SK-N-SH treated with all-trans-retinoic acid at 6 μM for 48 hours (cell line): ENCODE results near the gene PPM1H.

Experiments used
- ATAC-seq: fragments of 200-7000 bp; cut with Tn5 transposase; 3 replicates; pipeline ENCODE4 v1.9.1; 2020; ENCODE audit warnings: mild to moderate bottlenecking, moderate library complexity
- ARNTL ChIP-seq: fragments of 450-650 bp; formaldehyde crosslinking; IDR thresholded peaks from 2 replicates; pipeline ENCODE4 v1.5.0; 2020; ENCODE audit warnings: low read depth, mild to moderate bottlenecking, moderate library complexity, borderline replicate concordance
- BACH2 ChIP-seq: fragments of 250-450 bp; sonication (Bioruptor Pico); IDR thresholded peaks from 2 replicates; pipeline ENCODE4 v1.9.0; 2021; ENCODE audit warnings: mild to moderate bottlenecking, borderline replicate concordance
- CREB5 ChIP-seq: fragments of 250-450 bp; sonication (Bioruptor Pico); IDR thresholded peaks from 2 replicates; pipeline ENCODE4 v1.5.1; 2020; ENCODE audit warnings: low read depth, mild to moderate bottlenecking, moderate library complexity
- CSDC2 ChIP-seq: fragments of 250-450 bp; sonication (Bioruptor Pico); IDR thresholded peaks from 2 replicates; pipeline ENCODE4 v1.5.0; 2020; ENCODE audit warnings: mild to moderate bottlenecking, moderate library complexity
- CSRNP3 ChIP-seq: fragments of 250-450 bp; sonication (Bioruptor Pico); IDR thresholded peaks from 2 replicates; pipeline ENCODE4 v1.5.1; 2021; ENCODE audit warnings: mild to moderate bottlenecking, moderate library complexity
- ESRRG ChIP-seq: fragments of 250-450 bp; sonication (Bioruptor Pico); IDR thresholded peaks from 2 replicates; pipeline ENCODE4 v1.6.1; 2021; ENCODE audit warnings: mild to moderate bottlenecking
- GLIS3 ChIP-seq: fragments of 250-450 bp; sonication (Bioruptor Pico); IDR thresholded peaks from 2 replicates; pipeline ENCODE4 v1.5.0; 2020; ENCODE audit warnings: mild to moderate bottlenecking, moderate library complexity
- ISL1 ChIP-seq: fragments of 250-450 bp; sonication (Bioruptor Pico); IDR thresholded peaks from 2 replicates; pipeline ENCODE4 v2.1.2; 2022; ENCODE audit warnings: mild to moderate bottlenecking, moderate library complexity
- OSR1 ChIP-seq: fragments of 250-450 bp; sonication (Bioruptor Pico); IDR thresholded peaks from 2 replicates; pipeline ENCODE4 v1.8.0; 2022; ENCODE audit warnings: moderate library complexity, mild to moderate bottlenecking, inconsistent platforms
- PATZ1 ChIP-seq: fragments of 250-450 bp; sonication (Bioruptor Pico); IDR thresholded peaks from 2 replicates; pipeline ENCODE4 v1.8.0; 2020; ENCODE audit warnings: mild to moderate bottlenecking, moderate library complexity, borderline replicate concordance
- POU6F1 ChIP-seq: fragments of 250-450 bp; sonication (Bioruptor Pico); IDR thresholded peaks from 2 replicates; pipeline ENCODE4 v1.8.0; 2021; ENCODE audit warnings: low read depth, mild to moderate bottlenecking, moderate library complexity, borderline replicate concordance
- PPARA ChIP-seq: fragments of 250-450 bp; sonication (Bioruptor Pico); IDR thresholded peaks from 2 replicates; pipeline ENCODE4 v1.5.0; 2020; ENCODE audit warnings: mild to moderate bottlenecking, borderline replicate concordance
- RARB ChIP-seq: fragments of 250-450 bp; sonication (Bioruptor Pico); IDR thresholded peaks from 2 replicates; pipeline ENCODE4 v1.8.0; 2021; ENCODE audit warnings: mild to moderate bottlenecking, moderate library complexity
- SNAI2 ChIP-seq: fragments of 250-450 bp; sonication (Bioruptor Pico); IDR thresholded peaks from 2 replicates; pipeline ENCODE4 v1.5.0; 2020; ENCODE audit warnings: mild to moderate bottlenecking, moderate library complexity
- TCF4 ChIP-seq: fragments of 250-450 bp; sonication (Bioruptor Pico); IDR thresholded peaks from 2 replicates; pipeline ENCODE4 v1.8.0; 2021; ENCODE audit warnings: mild to moderate bottlenecking, moderate library complexity, borderline replicate concordance
- TOX ChIP-seq: fragments of 250-450 bp; sonication (Bioruptor Pico); IDR thresholded peaks from 2 replicates; pipeline ENCODE4 v1.8.0; 2021; ENCODE audit warnings: mild to moderate bottlenecking, moderate library complexity, borderline replicate concordance
- ZC3H10 ChIP-seq: fragments of 250-450 bp; sonication (Bioruptor Pico); IDR thresholded peaks from 2 replicates; pipeline ENCODE4 v1.5.1; 2021; ENCODE audit warnings: mild to moderate bottlenecking, moderate library complexity
- ZFP3 ChIP-seq: fragments of 250-450 bp; sonication (Bioruptor Pico); IDR thresholded peaks from 2 replicates; pipeline ENCODE4 v1.5.0; 2020; ENCODE audit warnings: mild to moderate bottlenecking, moderate library complexity
- ZFP30 ChIP-seq: fragments of 450-650 bp; formaldehyde crosslinking; IDR thresholded peaks from 2 replicates; pipeline ENCODE4 v1.5.0; 2022; ENCODE audit warnings: mild to moderate bottlenecking, moderate library complexity
- ZNF565 ChIP-seq: fragments of 450-650 bp; formaldehyde crosslinking; conservative IDR thresholded peaks from 2 replicates; pipeline ENCODE4 v1.5.0; 2020; ENCODE audit warnings: low read depth, mild to moderate bottlenecking, moderate library complexity
- ZNF70 ChIP-seq: fragments of 450-650 bp; formaldehyde crosslinking; IDR thresholded peaks from 2 replicates; pipeline ENCODE4 v1.5.0; 2020; ENCODE audit warnings: mild to moderate bottlenecking, moderate library complexity
- ZNF8 ChIP-seq: fragments of 450-650 bp; formaldehyde crosslinking; IDR thresholded peaks from 2 replicates; pipeline ENCODE4 v1.5.0; 2020; ENCODE audit warnings: mild to moderate bottlenecking, moderate library complexity

The PPM1H gene

GRCh38 chr12:62697893-62698292 lies 237.1 kb downstream of the PPM1H start:
- no peak for TF ChIP-seq ARNTL
- TF ChIP-seq ZFP3 (CRISPR knock-in tag), result no peak
- no peak for TF ChIP-seq OSR1
- TF ChIP-seq PATZ1 (CRISPR knock-in tag), result no peak
- no peak for TF ChIP-seq ZFP30 (CRISPR knock-in tag)
- TF ChIP-seq ISL1 (CRISPR knock-in tag), result no peak
- no peak for TF ChIP-seq ZNF8 (CRISPR knock-in tag)
- TF ChIP-seq ZNF565 (CRISPR knock-in tag), result no peak
- TF ChIP-seq TOX (CRISPR knock-in tag), result no peak
- TF ChIP-seq RARB, result no peak
- TF ChIP-seq CREB5 (CRISPR knock-in tag), result no peak
- TF ChIP-seq TCF4, result no peak
- TF ChIP-seq, all 23 proteins: peak for 0
- no peak for ATAC-seq

GRCh38 chr12:62695696-62696095 lies 239.3 kb downstream of the PPM1H start:
- no peak for TF ChIP-seq ZNF8 (CRISPR knock-in tag)
- TF ChIP-seq GLIS3 (CRISPR knock-in tag), result no peak
- no peak for TF ChIP-seq ZC3H10
- TF ChIP-seq CSDC2 (CRISPR knock-in tag), result no peak
- TF ChIP-seq ZFP30 (CRISPR knock-in tag), result no peak
- no peak for TF ChIP-seq ZNF70 (CRISPR knock-in tag)
- TF ChIP-seq OSR1, result no peak
- TF ChIP-seq BACH2 (CRISPR knock-in tag), result no peak
- no peak for TF ChIP-seq CSRNP3 (CRISPR knock-in tag)
- no peak for TF ChIP-seq RARB
- no peak for TF ChIP-seq TOX (CRISPR knock-in tag)
- no peak for TF ChIP-seq ZFP3 (CRISPR knock-in tag)
- no peak for TF ChIP-seq SNAI2 (CRISPR knock-in tag)
- TF ChIP-seq PATZ1 (CRISPR knock-in tag), result no peak
- TF ChIP-seq ESRRG (CRISPR knock-in tag), result no peak
- TF ChIP-seq ZNF565 (CRISPR knock-in tag), result no peak
- no peak; the same call in 2 of the 3 replicates for ATAC-seq

- no peak for TF ChIP-seq CSRNP3 (CRISPR knock-in tag)
- TF ChIP-seq ZC3H10, result no peak
- TF ChIP-seq PPARA (CRISPR knock-in tag), result no peak
- no peak for ATAC-seq
Observed at GRCh38 chr12:62694632-62695031, 240.3 kb downstream of the PPM1H start.

- TF ChIP-seq PATZ1 (CRISPR knock-in tag) (no peak), TCF4 (no peak), POU6F1 (CRISPR knock-in tag) (no peak), ZFP3 (CRISPR knock-in tag) (no peak), PPARA (CRISPR knock-in tag) (no peak), RARB (no peak), ZFP30 (CRISPR knock-in tag) (no peak), ISL1 (CRISPR knock-in tag) (no peak)
- TF ChIP-seq, all 23 proteins: peak for 0
- no peak for ATAC-seq
Observed at GRCh38 chr12:62694116-62694515, 240.8 kb downstream of the PPM1H start.
